HG03457 (cell line): ENCODE measurements around the gene OR4K5.
"Not testable (repeated sequence)": the region's sequence is repeated elsewhere in the genome, so short reads cannot be mapped to it uniquely, and the experiment has no call there.

Experiments
- ATAC-seq: cut with Tn5 transposase; IDR thresholded peaks from one replicate; pipeline ENCODE4 v1.9.1; 2021; ENCODE audit warnings: moderate number of reproducible peaks; ENCODE audit not compliant: unreplicated experiment

The OR4K5 gene

GRCh38 chr14:19920021-19920657 lies at the start of gene OR4K5:
Gene OR4K5 (plus strand): TSS chr14:19920607. CDS start chr14:19920607, 0 bp downstream.
- no peak for ATAC-seq

GRCh38 chr14:19873178-19873577 lies 47.2 kb upstream of the OR4K5 start:
- no peak for ATAC-seq

GRCh38 chr14:19874842-19875241 lies 45.6 kb upstream of the OR4K5 start, which contains the start of gene OR4K2:
Gene OR4K2 (plus strand): TSS chr14:19875142. CDS start chr14:19876268, 1,126 bp downstream.
- ATAC-seq: no peak

GRCh38 chr14:19878029-19878642 lies 42.3 kb upstream of the OR4K5 start:
- no peak for ATAC-seq

- ATAC-seq: no peak
These were observed 25.1 kb upstream of the OR4K5 start for GRCh38 chr14:19895282-19895681.

GRCh38 chr14:19900999-19901398 lies 19.4 kb upstream of the OR4K5 start:
- ATAC-seq: no peak

GRCh38 chr14:19902409-19902808 lies 18.0 kb upstream of the OR4K5 start:
- no peak for ATAC-seq

GRCh38 chr14:19906665-19907064 lies 13.7 kb upstream of the OR4K5 start:
- no peak for ATAC-seq

GRCh38 chr14:19911114-19911513 lies 9.3 kb upstream of the OR4K5 start:
- no peak for ATAC-seq

GRCh38 chr14:19917243-19917642 lies 3.2 kb upstream of the OR4K5 start:
- ATAC-seq: no peak

GRCh38 chr14:19917955-19918518 lies 2.4 kb upstream of the OR4K5 start:
- ATAC-seq: no peak

GRCh38 chr14:19918553-19919264 lies 1.7 kb upstream of the OR4K5 start:
- ATAC-seq: no peak

- ATAC-seq: no peak
These were observed 10.2 kb downstream of the OR4K5 start, which contains the start of gene OR4K1 for GRCh38 chr14:19930617-19931016. Gene OR4K1 (plus strand): TSS chr14:19930917. CDS start chr14:19935667, 4,750 bp downstream.

GRCh38 chr14:19941668-19942067 lies 21.3 kb downstream of the OR4K5 start:
- ATAC-seq: no peak

- ATAC-seq: no peak
These were observed 27.1 kb downstream of the OR4K5 start for GRCh38 chr14:19947413-19948090.

GRCh38 chr14:19949218-19949617 lies 28.8 kb downstream of the OR4K5 start:
- ATAC-seq: no peak

- not testable (repeated sequence) for ATAC-seq
These were observed 49.3 kb downstream of the OR4K5 start for GRCh38 chr14:19969735-19970134.
